ENCODE data around the gene THEM4.

- TF ChIP-seq CTCF (IDR thresholded peaks at IDR 0.05) (no peak), POLR2A (IDR thresholded peaks at IDR 0.05) (no peak)
Measured at GRCh38 chr1:151905070-151905442, 4.3 kb downstream of the THEM4 start.

All from lower leg skin (tissue), 3 donors.